Natural killer cell (primary cell): Measurements from ENCODE around the gene NUS1. TPM values are rescaled to one million over a fixed set of nuclear protein-coding genes. Genes with fewer than 3 reads are reported as not detected.
"Not testable (repeated sequence)": the region's sequence is repeated elsewhere in the genome, so short reads cannot be mapped to it uniquely, and the experiment has no call there.

Experiments
- ATAC-seq, 3 donors: fragments of 150-1000 bp in 2 of 3; fragments of 200-7000 bp in 1 of 3; cut with Tn5 transposase; 1 replicate in 1 of 3; 2 replicates in 2 of 3; pipeline ENCODE4 v1.10.0; 2021; ENCODE audit warnings: mild to moderate bottlenecking in 2 of 3, moderate library complexity in 2 of 3
- DNase-seq, 2 donors: peaks; one replicate each; pipeline versions ENCODE4 v3.0.0 to v3.0.0-alpha.2; 2013 to 2021; ENCODE audit warnings: mixed read lengths in 1 of 2
- H3K27ac ChIP-seq: one replicate; pipeline ENCODE4 v1.5.1; 2013; ENCODE audit warnings: mild to moderate bottlenecking, low read length
- H3K27me3 ChIP-seq: one replicate; pipeline ENCODE4 v1.6.1; 2013; ENCODE audit warnings: low read length; ENCODE audit not compliant: control insufficient read depth, insufficient read depth
- H3K36me3 ChIP-seq: one replicate; pipeline ENCODE4 v1.6.1; 2013; ENCODE audit warnings: low read length; ENCODE audit not compliant: control insufficient read depth, insufficient read depth
- H3K4me1 ChIP-seq: one replicate; pipeline ENCODE4 v1.6.1; 2013; ENCODE audit warnings: low read length; ENCODE audit not compliant: control insufficient read depth, insufficient read depth
- H3K4me3 ChIP-seq: one replicate; pipeline ENCODE4 v1.5.1; 2013; ENCODE audit warnings: low read length
- H3K9me3 ChIP-seq: one replicate; pipeline ENCODE4 v1.6.1; 2013; ENCODE audit warnings: low read length; ENCODE audit not compliant: control insufficient read depth, insufficient read depth
- H3K27ac Mint-ChIP-seq, 2 donors: one replicate each; pipeline ENCODE4 v1.8.0; 2022; ENCODE audit warnings: mild to moderate bottlenecking in 2 of 2, mixed read lengths in 2 of 2, moderate library complexity in 1 of 2
- H3K27me3 Mint-ChIP-seq, 2 donors: one replicate each; pipeline ENCODE4 v1.8.0; 2022; ENCODE audit warnings: low read depth in 2 of 2, mixed read lengths in 2 of 2
- H3K36me3 Mint-ChIP-seq: one replicate; pipeline ENCODE4 v1.8.0; 2022; ENCODE audit warnings: mixed read lengths
- H3K4me1 Mint-ChIP-seq, 2 donors: one replicate each; pipeline ENCODE4 v1.8.0; 2022; ENCODE audit warnings: mixed read lengths in 2 of 2
- H3K4me3 Mint-ChIP-seq: one replicate; pipeline ENCODE4 v1.8.0; 2022; ENCODE audit warnings: mild to moderate bottlenecking, moderate library complexity, mixed read lengths
- H3K9me3 Mint-ChIP-seq, 2 donors: one replicate each; pipeline ENCODE4 v1.8.0; 2022; ENCODE audit warnings: mixed read lengths in 2 of 2
- CTCF ChIP-seq: fragments of 200-600 bp; IDR thresholded peaks from one replicate; pipeline ENCODE4 v1.8.0; 2022; ENCODE audit warnings: antibody characterized with exemption
- WGBS: methylation state at CpG from one replicate; pipeline ENCODE4 v1.1.7; 2013; ENCODE audit warnings: missing lambda C conversion rate; ENCODE audit not compliant: insufficient coverage; 5-methylcytosine and 5-hydroxymethylcytosine counted together
- intact Hi-C: fragments of 100-400 bp; cut with micrococcal nuclease; formaldehyde crosslinking; loops from one replicate; pipeline ENCODE4 v1.14.2; 2022
- total RNA-seq, 4 donors: library from RNA; stranded (reverse); fragments of 120-200 nt in 1 of 4; gene quantifications; one replicate each; pipeline versions ENCODE4 v1.2.3 to v1.2.4, GENCODE V29; 2013 to 2022

The NUS1 gene
- total RNA-seq, 3 donors from 2014 or later (not counting 1 experiment from before 2014, with no cell fraction given) = 16.9 to 25.9 (median 23.4) TPM

DNA sequence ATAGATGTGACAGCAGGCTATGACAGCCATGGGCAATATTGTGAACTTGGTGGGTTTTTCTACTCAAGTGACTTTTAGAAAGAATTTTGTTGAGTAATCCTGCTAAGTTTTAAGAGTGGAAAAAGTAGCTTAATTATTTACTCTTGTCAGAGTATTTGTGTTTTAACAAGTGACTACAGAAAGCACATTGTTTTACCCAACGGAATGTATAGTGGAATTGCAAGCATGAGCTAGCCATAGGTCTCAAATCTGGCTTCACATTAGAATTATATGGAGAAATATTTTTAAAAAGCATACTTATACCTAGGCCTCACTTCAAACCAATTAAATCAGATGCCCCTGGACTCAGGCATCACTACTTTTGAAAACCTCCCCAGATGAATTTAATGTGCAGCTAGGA, 37.5 kb upstream of the NUS1 start:
- no peak overlapping the region for H3K4me3 ChIP-seq
- H3K36me3 ChIP-seq = no peaks in the 10 kb centered on the region
- no CpG with 5 or more reads among the region's 1 CpG for WGBS
- peaks cover 2% of the 10 kb centered on the region for H3K9me3 ChIP-seq
- Mint-ChIP-seq H3K27ac (no peak overlapping the region), H3K9me3 (peaks cover 0 to 2% of the 10 kb centered on the region in 2 donors), H3K4me3 (no peak overlapping the region), H3K27me3 (peaks cover 19 to 22% of the 10 kb centered on the region in 2 donors), H3K36me3 (peaks cover 8% of the 10 kb centered on the region), H3K4me1 (no peaks in the 10 kb centered on the region)
- H3K4me1 ChIP-seq = no peaks in the 10 kb centered on the region
- ATAC-seq (no peak), DNase-seq (no peak)
- TF ChIP-seq CTCF = no peak
- peaks cover 2% of the 10 kb centered on the region for H3K27me3 ChIP-seq
- intact Hi-C loops = no loop called here
- H3K27ac ChIP-seq = no peak overlapping the region

DNA sequence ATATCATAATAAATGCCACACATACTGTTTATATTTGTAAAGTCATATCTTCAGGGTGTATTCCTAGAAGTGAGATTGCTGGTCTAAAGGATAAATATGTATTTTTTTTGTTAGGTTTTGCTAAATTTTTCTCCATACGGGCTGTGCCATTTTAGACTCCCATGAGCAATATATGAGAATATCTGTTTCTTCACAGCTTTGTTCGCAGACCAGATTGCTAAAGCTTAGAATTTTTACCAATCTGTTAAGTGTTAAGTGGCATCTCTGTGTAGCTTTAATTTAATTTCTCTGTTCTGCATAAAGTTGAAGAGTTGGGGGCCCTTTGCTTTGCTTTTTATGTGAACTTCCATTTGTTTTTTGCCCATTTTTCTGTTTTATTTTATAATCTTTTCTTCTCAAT, 32.3 kb upstream of the NUS1 start:
- intact Hi-C loops = no loop called here
- H3K27me3 ChIP-seq = peaks cover 2% of the 10 kb centered on the region
- H3K27ac ChIP-seq = no peak overlapping the region
- no peaks in the 10 kb centered on the region for H3K9me3 Mint-ChIP-seq
- H3K4me3 ChIP-seq = no peak overlapping the region
- no peak overlapping the region for H3K4me3 Mint-ChIP-seq
- H3K4me1 ChIP-seq = no peaks in the 10 kb centered on the region
- WGBS = 100% methylated on average over 2 of the region's 2 CpGs
- H3K36me3 Mint-ChIP-seq = no peaks in the 10 kb centered on the region
- no peaks in the 10 kb centered on the region for H3K4me1 Mint-ChIP-seq
- peaks cover 5 to 16% of the 10 kb centered on the region in 2 donors for H3K27me3 Mint-ChIP-seq
- H3K27ac Mint-ChIP-seq = no peak overlapping the region
- ATAC-seq (no peak), DNase-seq (no peak)
- TF ChIP-seq CTCF = no peak
- H3K9me3 ChIP-seq = no peaks in the 10 kb centered on the region
- H3K36me3 ChIP-seq = no peaks in the 10 kb centered on the region

DNA sequence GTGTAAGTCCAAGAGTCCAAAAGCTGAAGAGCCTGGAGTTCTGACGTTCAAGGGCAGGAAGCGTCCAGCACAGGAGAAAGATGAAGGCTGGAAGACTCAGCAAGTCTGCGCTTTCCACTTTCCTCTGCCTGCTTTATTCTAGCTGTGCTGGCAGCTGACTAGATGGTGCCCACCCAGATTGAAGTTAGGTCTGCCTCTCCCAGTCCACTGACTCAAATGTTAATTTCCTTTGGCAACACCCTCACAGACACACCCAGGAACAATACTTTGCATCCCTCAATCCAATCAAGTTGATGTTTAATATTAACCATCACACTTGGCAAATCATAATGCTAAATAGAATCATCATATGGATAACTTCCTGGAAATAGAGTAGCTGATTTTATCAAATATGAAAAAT, 23.3 kb upstream of the NUS1 start:
- ATAC-seq, DNase-seq, H3K4me3 Mint-ChIP-seq, H3K27me3 Mint-ChIP-seq, H3K9me3 Mint-ChIP-seq, H3K27me3 ChIP-seq, H3K9me3 ChIP-seq, H3K4me3 ChIP-seq, H3K36me3 Mint-ChIP-seq, H3K27ac ChIP-seq, H3K36me3 ChIP-seq, H3K4me1 Mint-ChIP-seq, H3K4me1 ChIP-seq, H3K27ac Mint-ChIP-seq, intact Hi-C loops: not testable (repeated sequence)
- 95% methylated on average over 3 of the region's 3 CpGs for WGBS

DNA sequence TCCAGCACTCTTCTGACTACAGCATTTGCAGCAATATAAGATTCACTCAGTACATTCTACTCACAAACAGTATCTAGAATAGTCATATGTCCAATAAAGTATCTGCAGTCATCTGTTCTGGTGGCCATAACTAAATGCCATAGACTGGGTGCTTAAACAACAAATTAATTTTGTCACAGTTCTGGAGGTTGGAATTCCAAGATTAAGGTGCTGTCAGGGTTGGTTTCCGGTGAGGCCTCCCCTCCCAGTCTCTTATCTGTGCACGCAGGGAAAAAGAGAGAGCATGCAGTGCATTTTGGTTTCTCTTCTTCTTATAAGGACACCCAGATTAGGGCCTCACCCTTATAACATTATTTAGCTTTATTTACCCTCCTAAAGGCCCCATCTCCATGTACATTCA, 21.3 kb upstream of the NUS1 start:
- intact Hi-C loops = no loop called here
- Histone ChIP-seq H3K9me3 (no peaks in the 10 kb centered on the region), H3K4me1 (no peaks in the 10 kb centered on the region), H3K27me3 (no peaks in the 10 kb centered on the region), H3K27ac (no peak overlapping the region), H3K4me3 (no peak overlapping the region), H3K36me3 (no peaks in the 10 kb centered on the region)
- Mint-ChIP-seq H3K4me1 (no peaks in the 10 kb centered on the region), H3K9me3 (no peaks in the 10 kb centered on the region), H3K27me3 (peaks cover 0 to 2% of the 10 kb centered on the region in 2 donors), H3K4me3 (no peak overlapping the region), H3K27ac (no peak overlapping the region), H3K36me3 (no peaks in the 10 kb centered on the region)
- ATAC-seq (no peak), DNase-seq (no peak)
- 100% methylated on average over 2 of the region's 2 CpGs for WGBS
- TF ChIP-seq CTCF = no peak
